ENCODE data around the gene ZFHX2.

The ZFHX2 gene

GRCh38 chr14:23559010-23559925 is 7.7 kb upstream of the ZFHX2 start:
- no peak for ATAC-seq

- ATAC-seq = no peak
These were observed 6.9 kb upstream of the ZFHX2 start for GRCh38 chr14:23558346-23559009.

GRCh38 chr14:23557946-23558345 is 6.4 kb upstream of the ZFHX2 start:
- ATAC-seq = no peak

GRCh38 chr14:23557521-23557920 is 6.0 kb upstream of the ZFHX2 start:
- ATAC-seq = no peak

- no peak for ATAC-seq
These were observed 5.3 kb upstream of the ZFHX2 start for GRCh38 chr14:23556700-23557440.

GRCh38 chr14:23555882-23556699 is 4.5 kb upstream of the ZFHX2 start, which contains the start of gene THTPA:
TSS of gene THTPA (plus strand) at chr14:23556271. CDS start at chr14:23556758, 487 bp downstream.
- peak; percentile 81 to 84 for ATAC-seq

GRCh38 chr14:23555533-23555881 is 3.9 kb upstream of the ZFHX2 start:
- ATAC-seq = no peak

GRCh38 chr14:23550812-23551265 is 726 bp downstream of the ZFHX2 start:
- no peak for ATAC-seq

GRCh38 chr14:23550131-23550811 is 1.3 kb downstream of the ZFHX2 start:
- ATAC-seq = no peak

- no peak for ATAC-seq
These were observed 2.9 kb downstream of the ZFHX2 start for GRCh38 chr14:23548351-23549318.

GRCh38 chr14:23547924-23548323 is 3.6 kb downstream of the ZFHX2 start:
- no peak for ATAC-seq

GRCh38 chr14:23546450-23547035 is 5.0 kb downstream of the ZFHX2 start:
- no peak for ATAC-seq

GRCh38 chr14:23545740-23546365 is 5.7 kb downstream of the ZFHX2 start:
- no peak for ATAC-seq

- ATAC-seq = no peak
These were observed 6.8 kb downstream of the ZFHX2 start for GRCh38 chr14:23544511-23545447.

GRCh38 chr14:23543403-23543802 is 8.2 kb downstream of the ZFHX2 start:
- no peak for ATAC-seq

GRCh38 chr14:23542261-23542660 is 9.3 kb downstream of the ZFHX2 start:
- ATAC-seq = no peak

- ATAC-seq = no peak
These were observed 11.5 kb downstream of the ZFHX2 start for GRCh38 chr14:23540141-23540469.
